ENCODE measurements around the gene SUMO3. TPM values are rescaled to one million over a fixed set of nuclear protein-coding genes. Genes with fewer than 3 reads are reported as not detected.

The SUMO3 gene
- total RNA-seq, 1 experiment from 2014 or later = 82.9 TPM

DNA sequence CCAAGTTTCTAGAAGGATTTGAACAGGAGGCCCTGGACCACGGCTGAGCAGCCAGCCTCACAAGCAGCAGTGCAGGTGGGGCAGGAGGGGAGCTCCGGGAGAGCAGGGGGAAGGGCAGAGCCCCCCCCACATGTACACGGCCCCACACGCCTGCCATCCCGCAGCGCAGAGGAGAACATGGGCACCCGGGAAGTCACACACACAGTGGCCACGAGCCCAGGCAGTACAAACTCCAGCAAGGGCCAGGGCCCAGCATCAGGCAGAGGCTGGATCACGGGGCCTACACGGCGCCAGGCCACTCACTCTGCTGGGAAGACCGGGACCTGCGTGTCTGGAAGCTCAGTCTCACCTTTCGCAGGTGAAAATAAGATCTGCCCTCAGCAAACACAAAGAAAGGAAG is 5.2 kb downstream of the SUMO3 start:
- no peak overlapping the region for H4K8ac ChIP-seq (replicated peaks; ENCODE audit: insufficient read length, low read depth, low read length)
- no peaks in the 10 kb centered on the region for H3K4me1 ChIP-seq (ENCODE audit: insufficient read depth, low read length)
- H4K20me1 ChIP-seq (ENCODE audit: control insufficient read depth, insufficient read depth, insufficient read length) = no peaks in the 10 kb centered on the region
- no peaks in the 10 kb centered on the region for H3K27me3 ChIP-seq (ENCODE audit: insufficient read depth, low read length)
- H2AFZ ChIP-seq (ENCODE audit: low read length) = no peak overlapping the region
- H2BK12ac ChIP-seq (ENCODE audit: insufficient read length, low read depth, low read length) = no peak overlapping the region
- H3K79me1 ChIP-seq (ENCODE audit: insufficient read depth, low read depth, low read length, poor library complexity, severe bottlenecking) = peaks cover 2% of the 10 kb centered on the region
- H3K23ac ChIP-seq (ENCODE audit: insufficient read length, low read depth, low read length) = no peak overlapping the region
- no peak overlapping the region for H3K4ac ChIP-seq (ENCODE audit: low read depth, low read length)
- no peak overlapping the region for H2BK15ac ChIP-seq (ENCODE audit: low read depth, low read length)
- DNase-seq = no peak
- no peaks in the 10 kb centered on the region for H3K9me3 Mint-ChIP-seq
- H3K9ac ChIP-seq (ENCODE audit: extremely low read depth, insufficient read length, low read length) = no peak overlapping the region
- no CpG with 5 or more reads among the region's 14 CpGs for WGBS (ENCODE audit: extremely low coverage, insufficient read length, low lambda C conversion rate)
- H3K4me2 ChIP-seq (ENCODE audit: insufficient read depth, insufficient read length, low read length) = no peak overlapping the region
- H4K91ac ChIP-seq (ENCODE audit: insufficient read length, low read depth, low read length) = no peak overlapping the region
- H2BK20ac ChIP-seq (ENCODE audit: low read depth, low read length, poor library complexity, severe bottlenecking) = no peak overlapping the region
- peaks cover 2% of the 10 kb centered on the region; the same call in 1 of the 2 replicates for H3K79me2 ChIP-seq (ENCODE audit: insufficient read depth, low read length)
- H3K56ac ChIP-seq (ENCODE audit: insufficient read length, low read depth, low read length) = no peak overlapping the region
- H3K23me2 ChIP-seq (ENCODE audit: insufficient read length, low read depth, low read length, poor library complexity, severe bottlenecking) = no peaks in the 10 kb centered on the region
- no peak for TF ChIP-seq CTCF (conservative IDR thresholded peaks at IDR 0.05)
- H3K27ac ChIP-seq (ENCODE audit: insufficient read length, low read depth, low read length) = no peak overlapping the region
- H3K27ac Mint-ChIP-seq = peak overlapping the region in 2 of 3 experiments; percentile 16 to 33; a peak in 3 of 7 replicates
- H3K14ac ChIP-seq (ENCODE audit: insufficient read depth, low read length) = no peak overlapping the region
- H3K4me1 Mint-ChIP-seq = peaks cover 15 to 20% of the 10 kb centered on the region in 2 experiments
- no peak overlapping the region for H3K18ac ChIP-seq (ENCODE audit: insufficient read length, low read depth, low read length)
- no peaks in the 10 kb centered on the region; the same call in none of the 2 replicates for H3K27me3 Mint-ChIP-seq (ENCODE audit: low read depth)
- no peak overlapping the region for H4K5ac ChIP-seq (ENCODE audit: insufficient read length, low read depth, low read length)
- no peak overlapping the region for H3K4me3 Mint-ChIP-seq
- H2BK120ac ChIP-seq (ENCODE audit: low read depth, low read length, poor library complexity, severe bottlenecking) = no peak overlapping the region
- H3T11ph ChIP-seq (ENCODE audit: low read length) = no peak overlapping the region
- H3K9me3 ChIP-seq (ENCODE audit: control insufficient read depth, low read depth, low read length) = no peaks in the 10 kb centered on the region
- peaks cover 11 to 36% (median 21%) of the 10 kb centered on the region in 3 experiments; a peak in 6 of 7 replicates for H3K36me3 Mint-ChIP-seq (ENCODE audit: insufficient read depth in 1 of 3, low read depth in 3 of 3)
- H2AK5ac ChIP-seq (ENCODE audit: insufficient read length, low read length) = no peak overlapping the region
- no peak overlapping the region for H2BK5ac ChIP-seq (ENCODE audit: insufficient read length, low read length)
